HepG2 (cell line): ENCODE data around the gene CPVL. TPM values are rescaled to one million over a fixed set of nuclear protein-coding genes. Genes with fewer than 3 reads are reported as not detected.

Experiments
- ATAC-seq: fragments of 200-7000 bp; cut with Tn5 transposase; 3 replicates; pipeline ENCODE4 v1.9.1; 2020; ENCODE audit warnings: mild to moderate bottlenecking, moderate library complexity
- BruUV-seq: library from RNA; stranded (reverse); fragments of 400-500 nt; replicated peaks from 2 replicates; lab custom pipeline; 2021; lab: Mats Ljungman, UMichigan
- CTCF ChIA-PET: fragments of 300-600 bp; formaldehyde crosslinking; extraction: SDS; loops from one replicate; lab custom pipeline; 2021; ENCODE audit warnings: low total read pairs, inconsistent platforms, low intra/inter-chr PET ratio; lab: Yijun Ruan, JAX
- POLR2A ChIA-PET: fragments of 350-600 bp; sonication (Branson Sonifier 250); formaldehyde crosslinking; loops from one replicate; lab custom pipeline; 2020; ENCODE audit warnings: antibody characterized with exemption, inconsistent platforms; lab: Yijun Ruan, JAX
- DNase-seq: peaks from one replicate; pipeline ENCODE4 v3.0.0-alpha.2; 2015; ENCODE audit warnings: low spot score
- FAIRE-seq: peaks from 3 replicates; lab custom pipeline; 2011; peaks lifted over from hg19 to GRCh38; lab: Jason Lieb, UNC
- H2AFZ ChIP-seq: one replicate; pipeline ENCODE4 v1.6.1; 2011; ENCODE audit warnings: low read length, inconsistent platforms
- H3K27ac ChIP-seq: fragments of 300-600 bp; 3 replicates; pipeline ENCODE4 v1.8.0; 2011; ENCODE audit warnings: mixed run types, mild to moderate bottlenecking, mixed read lengths, low read length, inconsistent platforms; ENCODE audit not compliant: insufficient read depth; ENCODE audit errors: extremely low read length
- H3K27me3 ChIP-seq, 2 experiments: fragments of 200-600 bp in 1 of 2; 2 replicates in 1 of 2; 3 replicates in 1 of 2; pipeline versions ENCODE4 v1.6.0 to v1.8.0; 2011; ENCODE audit warnings: low read length in 2 of 2, mild to moderate bottlenecking in 2 of 2, moderate library complexity in 2 of 2, inconsistent platforms in 1 of 2; ENCODE audit not compliant: insufficient read depth in 2 of 2, control insufficient read depth in 1 of 2
- H3K36me3 ChIP-seq, 2 experiments: fragments of 200-600 bp in 1 of 2; replicated peaks in 1 of 2; 2 replicates in 1 of 2; 3 replicates in 1 of 2; pipeline versions ENCODE4 v1.5.1 to v1.8.0; 2011; ENCODE audit warnings: low read length in 2 of 2, inconsistent platforms in 1 of 2; ENCODE audit not compliant: insufficient read depth in 2 of 2, control insufficient read depth in 1 of 2
- H3K4me1 ChIP-seq: 2 replicates; pipeline ENCODE4 v1.5.1; 2012; ENCODE audit warnings: low read length, inconsistent platforms; ENCODE audit not compliant: insufficient read depth
- H3K4me2 ChIP-seq: 2 replicates; pipeline ENCODE4 v1.6.0; 2011; ENCODE audit warnings: low read depth, low read length, inconsistent platforms
- H3K4me3 ChIP-seq, 3 experiments: fragments of 200-600 bp in 1 of 3; sonication (generic), shearing (Covaris generic) in 1 of 3; replicated peaks in 1 of 3; 2 replicates each; pipeline ENCODE4 v1.5.1; 2011 to 2016; ENCODE audit warnings: low read length in 3 of 3, inconsistent platforms in 2 of 3, low read depth in 2 of 3, mild to moderate bottlenecking in 2 of 3, control low read depth in 1 of 3, mixed read lengths in 1 of 3; ENCODE audit not compliant: insufficient read depth in 1 of 3
- H3K79me2 ChIP-seq: one replicate; pipeline ENCODE4 v1.6.1; 2011; ENCODE audit warnings: low read length, inconsistent platforms; ENCODE audit not compliant: insufficient read depth
- H3K9ac ChIP-seq: 2 replicates; pipeline ENCODE4 v1.6.0; 2011; ENCODE audit warnings: mild to moderate bottlenecking, low read depth, low read length, inconsistent platforms; ENCODE audit not compliant: insufficient read depth
- H3K9me3 ChIP-seq: 2 replicates; pipeline ENCODE4 v1.5.1; 2012; ENCODE audit warnings: mild to moderate bottlenecking, low read length
- H4K20me1 ChIP-seq: 2 replicates; pipeline ENCODE4 v1.6.0; 2011; ENCODE audit warnings: inconsistent platforms, mild to moderate bottlenecking, low read length, moderate library complexity; ENCODE audit not compliant: insufficient read depth
- ARNT ChIP-seq: fragments of 450-650 bp; IDR thresholded peaks from 2 replicates; pipeline ENCODE4 v1.6.1; 2017
- CEBPB ChIP-seq: IDR thresholded peaks from 2 replicates; pipeline ENCODE4 v1.6.1; 2011; ENCODE audit warnings: low read depth, low read length, improper control_type of control experiment, borderline replicate concordance
- CSRNP1 ChIP-seq: sonication (generic); formaldehyde crosslinking; IDR thresholded peaks from 2 replicates; pipeline ENCODE4 v1.8.1; 2023; ENCODE audit warnings: mild to moderate bottlenecking, missing genetic modification reagents
- NCOA1 ChIP-seq: sonication (generic); formaldehyde crosslinking; IDR thresholded peaks from 2 replicates; pipeline ENCODE4 v1.9.0; 2021; ENCODE audit warnings: missing genetic modification reagents
- SAP130 ChIP-seq: IDR thresholded peaks from 2 replicates; pipeline ENCODE4 v1.6.1; 2016; ENCODE audit warnings: low read depth
- YY1 ChIP-seq: IDR thresholded peaks from 2 replicates; pipeline ENCODE4 v1.6.1; 2011; ENCODE audit warnings: low read length, low read depth, moderate library complexity, mild to moderate bottlenecking; ENCODE audit not compliant: insufficient read depth, insufficient replicate concordance
- ZBED4 ChIP-seq: sonication (generic); formaldehyde crosslinking; IDR thresholded peaks from 2 replicates; pipeline ENCODE4 v1.4.0; 2020; ENCODE audit warnings: missing genetic modification reagents, borderline replicate concordance
- ZNF12 ChIP-seq: sonication (generic); formaldehyde crosslinking; IDR thresholded peaks from 2 replicates; pipeline ENCODE4 v1.5.0; 2020; ENCODE audit warnings: missing genetic modification reagents
- ZNF598 ChIP-seq: sonication (generic); formaldehyde crosslinking; IDR thresholded peaks from 2 replicates; pipeline ENCODE4 v1.5.1; 2020; ENCODE audit warnings: mild to moderate bottlenecking, missing genetic modification reagents, borderline replicate concordance
- ZNF841 ChIP-seq: sonication (generic); formaldehyde crosslinking; IDR thresholded peaks from 2 replicates; pipeline ENCODE4 v1.8.1; 2023; ENCODE audit warnings: missing genetic modification reagents, borderline replicate concordance
- ZNF891 ChIP-seq: sonication (generic); formaldehyde crosslinking; IDR thresholded peaks from 2 replicates; pipeline ENCODE4 v1.5.0; 2020; ENCODE audit warnings: mild to moderate bottlenecking, missing genetic modification reagents
- WGBS: methylation state at CpG from one replicate; pipeline ENCODE4 v1.1.6; 2017; ENCODE audit warnings: low lambda C conversion rate; 5-methylcytosine and 5-hydroxymethylcytosine counted together
- in situ Hi-C: cut with HindIII; loops from 2 replicates; pipeline ENCODE4 v1.10.0; 2017; ENCODE audit warnings: low pct_unique_long_range_greater_than_20kb; ENCODE audit not compliant: extremely low pct_ligation_motif_present
- intact Hi-C: fragments of 100-400 bp; cut with micrococcal nuclease; formaldehyde crosslinking; loops from one replicate; pipeline ENCODE4 v1.10.0; 2022; ENCODE audit not compliant: unreplicated experiment
- polyA plus RNA-seq, 8 experiments: library from polyadenylated mRNA; depleted of rRNA in 3 of 8; stranded (reverse) in 7 of 8; unstranded in 1 of 8; fragments of >200 nt; fragmentation: Illumina TruSeq in 4 of 8; extraction: Trizol in 4 of 8; gene quantifications; 2 replicates each; pipeline versions ENCODE4 v1.2.1 to v1.2.3, GENCODE V29; 2011 to 2016; ENCODE audit warnings: low read depth in 4 of 8, missing spikeins in 1 of 8, mixed read lengths in 1 of 8; ENCODE audit not compliant: insufficient read depth in 1 of 8
- total RNA-seq, 5 experiments: library from RNA; depleted of rRNA; stranded (reverse); fragments of >200 nt; fragmentation: Illumina TruSeq; extraction: Trizol; gene quantifications; 2 replicates each; pipeline ENCODE4 v1.2.3, GENCODE V29; 2016; ENCODE audit warnings: low read depth in 1 of 5
- TF ChIP-seq, protein P1 (sequence below): sonication (generic); formaldehyde crosslinking; IDR thresholded peaks from 2 replicates; pipeline ENCODE4 v1.8.1; 2023; ENCODE audit warnings: mild to moderate bottlenecking, missing genetic modification reagents, borderline replicate concordance

The CPVL gene
- total and polyA plus RNA-seq, 2 of the 13 experiments (the other 11 are each of a cell fraction or from before 2014, with no cell fraction given): 59.2 to 294 TPM

- no peak overlapping the region for H3K4me3 ChIP-seq
- no peak overlapping the region for H3K4me2 ChIP-seq
- H2AFZ ChIP-seq: no peak overlapping the region
- CTCF ChIA-PET: no interaction called here
- ATAC-seq: no peak
- BruUV-seq: no TSS peak
- H3K27ac ChIP-seq: no peak overlapping the region
- no peaks in the 10 kb centered on the region for H3K9me3 ChIP-seq
- H4K20me1 ChIP-seq: no peaks in the 10 kb centered on the region
- TF ChIP-seq ZNF841 (CRISPR knock-in tag) (no peak), ZNF891 (CRISPR knock-in tag) (no peak), ZNF598 (CRISPR knock-in tag) (no peak), NCOA1 (CRISPR knock-in tag) (no peak), CSRNP1 (CRISPR knock-in tag) (no peak), CEBPB (no peak), SAP130 (CRISPR knock-in tag) (no peak), ZBED4 (CRISPR knock-in tag) (no peak), YY1 (no peak), ZNF12 (CRISPR knock-in tag) (no peak), ARNT (no peak)
- TF ChIP-seq, protein P1, sequence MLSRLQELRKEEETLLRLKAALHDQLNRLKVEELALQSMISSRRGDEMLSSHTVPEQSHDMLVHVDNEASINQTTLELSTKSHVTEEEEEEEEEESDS (CRISPR knock-in tag): no peak
- H3K36me3 ChIP-seq: peaks cover 3 to 12% of the 10 kb centered on the region in 2 experiments; a peak in 4 of 5 replicates
- no peaks in the 10 kb centered on the region for H3K79me2 ChIP-seq
- H3K9ac ChIP-seq: no peak overlapping the region
- no peaks in the 10 kb centered on the region for H3K27me3 ChIP-seq
- in situ Hi-C loops (loop anchor here (10.0 kb wide), 1 partner anchor 283 kb away; no protein-coding TSS in a partner anchor), intact Hi-C loops (no loop called here)
- POLR2A ChIA-PET: no interaction called here
- 91% methylated on average over 5 of the region's 5 CpGs for WGBS
- FAIRE-seq: no peak
- H3K4me1 ChIP-seq: peaks cover 19% of the 10 kb centered on the region
- DNase-seq: no peak
Observed at GRCh38 chr7:29122081-29122480, 24.3 kb downstream of the CPVL start.
